C4-2B (cell line): ENCODE data around the gene NELFB.

Experiments
- CTCF ChIP-seq: fragments of 450-650 bp; conservative IDR thresholded peaks from 2 replicates; pipeline ENCODE4 v1.5.1; 2017; ENCODE audit warnings: mild to moderate bottlenecking
- ZFX ChIP-seq: fragments of 450-650 bp; IDR thresholded peaks from 2 replicates; pipeline ENCODE4 v1.6.1; 2017

- TF ChIP-seq CTCF (no peak), ZFX (no peak)
Observed at GRCh38 chr9:137247135-137247915, 7.8 kb upstream of the NELFB start.
